ENCODE results near the gene MDC1. TPM values are rescaled to one million over a fixed set of nuclear protein-coding genes. Genes with fewer than 3 reads are reported as not detected.

Gene MDC1
- total RNA-seq, 1 donor from 2014 or later = 51.7 TPM

DNA sequence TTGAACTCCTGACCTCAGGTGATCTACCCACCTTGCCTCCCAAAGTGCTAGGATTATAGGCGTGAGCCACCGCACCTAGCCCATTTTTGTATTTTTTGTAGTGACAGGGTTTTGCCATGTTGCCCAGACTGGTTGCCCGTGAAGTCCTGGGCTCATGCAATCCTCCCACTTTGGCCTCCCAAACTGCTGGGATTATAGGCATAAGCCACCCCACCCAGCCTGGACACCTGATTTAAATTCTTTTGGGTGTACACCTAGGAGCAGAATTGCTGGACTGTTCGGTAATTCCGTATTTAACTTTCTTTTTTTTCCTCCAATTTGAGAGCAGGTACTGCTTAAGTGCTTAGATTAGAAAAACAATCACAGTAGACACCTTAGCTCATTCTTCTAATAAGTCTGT, 20.6 kb downstream of the MDC1 start:
- no peaks in the 10 kb centered on the region for H3K9me3 Mint-ChIP-seq (ENCODE audit: unreplicated experiment)
- no peak for DNase-seq (ENCODE audit: low spot score)
- H3K27me3 Mint-ChIP-seq (ENCODE audit: unreplicated experiment) = peaks cover 1% of the 10 kb centered on the region
- H3K4me3 Mint-ChIP-seq (ENCODE audit: unreplicated experiment) = no peak overlapping the region
- H3K36me3 Mint-ChIP-seq (ENCODE audit: low read depth, unreplicated experiment) = no peaks in the 10 kb centered on the region
- peaks cover 8% of the 10 kb centered on the region for H3K4me1 Mint-ChIP-seq (ENCODE audit: unreplicated experiment)
- H3K27ac Mint-ChIP-seq (ENCODE audit: unreplicated experiment) = peak overlapping the region; percentile 57
- TF ChIP-seq CTCF (IDR thresholded peaks at IDR 0.05; ENCODE audit: unreplicated experiment) = no peak

DNA sequence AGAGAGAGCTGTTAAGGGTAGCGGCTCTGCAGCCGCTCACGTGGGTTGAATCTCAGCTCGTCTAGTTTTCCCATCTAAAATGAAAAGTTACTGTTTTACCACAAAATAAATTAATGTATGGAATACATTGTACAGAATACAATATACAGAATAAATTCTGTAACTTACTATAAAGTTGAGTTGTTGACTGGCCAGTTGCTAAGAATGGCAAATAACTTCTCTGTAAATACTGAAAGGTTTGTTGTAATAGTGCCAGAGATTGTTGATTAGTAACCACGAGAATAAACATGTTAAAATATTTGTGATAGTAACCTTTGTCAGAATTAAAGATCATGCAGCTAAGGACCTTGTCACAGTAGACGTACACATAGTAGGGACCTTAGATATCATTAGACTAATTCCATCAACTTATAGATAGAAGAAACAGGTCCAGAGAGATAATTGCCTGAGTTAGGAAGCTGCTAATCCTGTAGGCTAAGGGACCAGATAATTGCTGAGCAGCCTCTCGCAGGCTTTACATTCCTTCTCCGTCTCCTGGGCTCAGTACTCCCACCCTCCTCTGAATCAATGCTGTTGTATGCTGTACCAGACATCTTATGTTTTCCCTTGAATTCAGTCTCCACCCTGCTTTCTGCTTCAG, 25.8 kb downstream of the MDC1 start:
- H3K4me1 Mint-ChIP-seq (ENCODE audit: unreplicated experiment) = peaks cover 31% of the 10 kb centered on the region

DNA sequence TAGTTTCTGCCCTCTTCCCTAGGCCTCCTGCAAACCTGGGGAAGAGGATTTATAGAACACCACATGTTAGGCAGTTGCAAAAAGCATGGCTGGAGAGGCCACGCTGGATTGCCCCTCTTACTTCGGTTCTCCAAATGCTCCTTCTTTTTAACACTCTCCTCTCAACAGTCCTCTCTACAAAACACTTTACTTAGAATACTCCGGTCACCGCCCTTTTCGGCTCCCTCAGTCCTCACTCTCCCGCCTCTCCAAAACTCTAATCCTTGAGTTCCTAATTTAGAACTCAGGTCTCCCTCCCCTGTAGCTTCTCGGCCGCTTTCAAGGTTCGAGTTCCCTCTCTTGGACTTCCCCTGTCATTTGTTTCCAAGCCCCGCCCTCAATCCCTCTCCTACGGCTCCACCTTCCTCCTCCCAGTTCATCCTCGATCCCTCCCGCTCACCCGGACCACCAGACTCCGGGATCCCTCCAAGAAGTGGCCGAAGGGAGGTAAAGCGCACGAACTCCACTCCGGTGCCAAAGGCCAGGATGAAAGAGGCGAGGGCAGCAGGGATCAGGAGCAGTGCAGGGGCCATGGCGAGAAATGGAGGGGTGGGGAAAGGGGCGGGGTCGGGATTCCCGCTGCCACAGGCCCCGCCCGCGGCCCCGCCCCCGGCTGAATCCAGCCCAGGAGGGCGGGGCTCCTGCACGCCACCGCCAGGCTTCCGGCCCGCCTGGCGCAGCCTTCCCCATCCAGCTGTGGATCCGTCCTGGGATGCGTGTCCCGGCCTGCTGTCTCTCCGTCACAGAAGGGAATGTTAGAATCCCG, 26.5 kb downstream of the MDC1 start, which contains the start of gene NRM:
Gene NRM (minus strand): TSS at position 582 of the 805 bp plus-strand sequence. CDS start 10 bp downstream, at position 572.
- DNase-seq (ENCODE audit: low spot score) = peak; percentile 92
- Mint-ChIP-seq H3K27ac (ENCODE audit: unreplicated experiment) (peak within 1 kb of the TSS; percentile 87), H3K27me3 (ENCODE audit: unreplicated experiment) (peaks cover 11% of the 10 kb centered on the region), H3K9me3 (ENCODE audit: unreplicated experiment) (no peaks in the 10 kb centered on the region), H3K36me3 (ENCODE audit: low read depth, unreplicated experiment) (peaks cover 11% of the 10 kb centered on the region), H3K4me1 (ENCODE audit: unreplicated experiment) (peaks cover 36% of the 10 kb centered on the region), H3K4me3 (ENCODE audit: unreplicated experiment) (peak within 1 kb of the TSS; percentile 94)
- TF ChIP-seq CTCF (IDR thresholded peaks at IDR 0.05; ENCODE audit: unreplicated experiment) = no peak

More for the DNA sequence above, 25.8 kb downstream of the MDC1 start:
- H3K36me3 Mint-ChIP-seq (ENCODE audit: low read depth, unreplicated experiment) = peaks cover 5% of the 10 kb centered on the region
- peaks cover 7% of the 10 kb centered on the region for H3K27me3 Mint-ChIP-seq (ENCODE audit: unreplicated experiment)
- H3K9me3 Mint-ChIP-seq (ENCODE audit: unreplicated experiment) = no peaks in the 10 kb centered on the region
- TF ChIP-seq CTCF (IDR thresholded peaks at IDR 0.05; ENCODE audit: unreplicated experiment) = no peak
- no peak for DNase-seq (ENCODE audit: low spot score)
- peak overlapping the region; percentile 76 for H3K27ac Mint-ChIP-seq (ENCODE audit: unreplicated experiment)
- peak overlapping the region; percentile 93 for H3K4me3 Mint-ChIP-seq (ENCODE audit: unreplicated experiment)

GRCh38 chr6:30689985-30690384, 27.1 kb downstream of the MDC1 start:
- Mint-ChIP-seq H3K27me3 (ENCODE audit: unreplicated experiment) (peaks cover 17% of the 10 kb centered on the region), H3K36me3 (ENCODE audit: low read depth, unreplicated experiment) (peaks cover 17% of the 10 kb centered on the region), H3K4me1 (ENCODE audit: unreplicated experiment) (peaks cover 42% of the 10 kb centered on the region), H3K27ac (ENCODE audit: unreplicated experiment) (peak overlapping the region; percentile 87), H3K4me3 (ENCODE audit: unreplicated experiment) (peak overlapping the region; percentile 94), H3K9me3 (ENCODE audit: unreplicated experiment) (no peaks in the 10 kb centered on the region)
- no peak for DNase-seq (ENCODE audit: low spot score)
- no peak for TF ChIP-seq CTCF (IDR thresholded peaks at IDR 0.05; ENCODE audit: unreplicated experiment)
